ENCODE results near the gene SCNM1.

SCNM1 gene

GRCh38 chr1:151145304-151146071 is 20.5 kb upstream of the SCNM1 start:
- Histone ChIP-seq H3K36me3 (ENCODE audit: control insufficient read depth in 2 of 2, insufficient read depth in 1 of 2, low read length in 2 of 2) (peaks cover 0 to 5% of the 10 kb centered on the region in 2 experiments; a peak in 1 of 3 replicates), H3K27ac (ENCODE audit: extremely low read depth, low read depth, low read length) (no peak overlapping the region), H3K9me3 (ENCODE audit: control insufficient read depth, insufficient read depth, low read depth, low read length) (no peaks in the 10 kb centered on the region), H3K4me1 (ENCODE audit: control insufficient read depth, insufficient read depth, low read length) (peaks cover 3% of the 10 kb centered on the region; the same call in 1 of the 2 replicates), H3K4me3 (ENCODE audit: low read depth, low read length) (no peak overlapping the region)
- POLR2A ChIA-PET, result no interaction called here
- TF ChIP-seq ZNF701 (tag by site-specific recombination; IDR thresholded peaks at IDR 0.05) (no peak), ZNF600 (tag by site-specific recombination; IDR thresholded peaks at IDR 0.05) (0 out of 2 replicates have a peak, but pooled peaks have one; percentile 50), SP2 (tag by site-specific recombination; IDR thresholded peaks at IDR 0.05) (no peak), ZNF664 (tag by site-specific recombination; IDR thresholded peaks at IDR 0.05) (no peak)
- CTCF ChIA-PET, result interaction anchor here (0.6 to 1.6 kb wide), 2 partner anchors 46 to 86 kb away, joined by 3 to 7 read pairs; partner anchors contain the start of gene CDC42SE1

GRCh38 chr1:151146072-151146411 is 19.9 kb upstream of the SCNM1 start:
- Histone ChIP-seq H3K4me1 (ENCODE audit: control insufficient read depth, insufficient read depth, low read length) (peaks cover 3% of the 10 kb centered on the region; the same call in 1 of the 2 replicates), H3K4me3 (ENCODE audit: low read depth, low read length) (peak overlapping the region; percentile 65), H3K9me3 (ENCODE audit: control insufficient read depth, insufficient read depth, low read depth, low read length) (no peaks in the 10 kb centered on the region), H3K36me3 (ENCODE audit: control insufficient read depth in 2 of 2, insufficient read depth in 1 of 2, low read length in 2 of 2) (peaks cover 0 to 5% of the 10 kb centered on the region in 2 experiments; a peak in 1 of 3 replicates), H3K27ac (ENCODE audit: extremely low read depth, low read depth, low read length) (no peak overlapping the region)
- POLR2A ChIA-PET, result no interaction called here
- TF ChIP-seq ZBTB48 (tag by site-specific recombination; IDR thresholded peaks at IDR 0.05), result 0 out of 2 replicates have a peak, but pooled peaks have one; percentile 36
- no peak for TF ChIP-seq ZNF473 (tag by site-specific recombination; IDR thresholded peaks at IDR 0.05)
- TF ChIP-seq ZNF341 (tag by site-specific recombination; IDR thresholded peaks at IDR 0.05; ENCODE audit: low read depth), result no peak
- TF ChIP-seq ZNF155 (tag by site-specific recombination; IDR thresholded peaks at IDR 0.05), result no peak
- TF ChIP-seq RBAK (tag by site-specific recombination; IDR thresholded peaks at IDR 0.05), result no peak
- CTCF ChIA-PET, result interaction anchor here (1.6 kb wide), 1 partner anchor 46 kb away, joined by 7 read pairs; no protein-coding TSS in a partner anchor

GRCh38 chr1:151146412-151147131 is 19.4 kb upstream of the SCNM1 start, which contains the start of gene SEMA6C:
SEMA6C (minus strand) TSS chr1:151146631; CDS start chr1:151142621, 4,010 bp downstream.
- CTCF ChIA-PET, result interaction anchor here (1.6 kb wide), 1 partner anchor 47 kb away, joined by 7 read pairs; no protein-coding TSS in a partner anchor
- peaks cover 0 to 5% of the 10 kb centered on the region in 2 experiments; a peak in 1 of 3 replicates for H3K36me3 ChIP-seq (ENCODE audit: control insufficient read depth in 2 of 2, insufficient read depth in 1 of 2, low read length in 2 of 2)
- no peak within 1 kb of the TSS; the same call in 1 of the 2 replicates for H3K27ac ChIP-seq (ENCODE audit: extremely low read depth, low read depth, low read length)
- H3K4me1 ChIP-seq (ENCODE audit: control insufficient read depth, insufficient read depth, low read length), result peaks cover 3% of the 10 kb centered on the region; the same call in 1 of the 2 replicates
- no peaks in the 10 kb centered on the region for H3K9me3 ChIP-seq (ENCODE audit: control insufficient read depth, insufficient read depth, low read depth, low read length)
- H3K4me3 ChIP-seq (ENCODE audit: low read depth, low read length), result peak within 1 kb of the TSS; percentile 65
- POLR2A ChIA-PET, result no interaction called here
- TF ChIP-seq ZNF148 (tag by site-specific recombination; IDR thresholded peaks at IDR 0.05; ENCODE audit: borderline replicate concordance) (no peak), ZNF394 (tag by site-specific recombination; IDR thresholded peaks at IDR 0.05; ENCODE audit: borderline replicate concordance) (peak; percentile 26; the same call in 1 of the 2 replicates), ZNF2 (tag by site-specific recombination; IDR thresholded peaks at IDR 0.05) (0 out of 2 replicates have a peak, but pooled peaks have one; percentile 13), ZNF449 (tag by site-specific recombination; IDR thresholded peaks at IDR 0.05) (0 out of 2 replicates have a peak, but pooled peaks have one; percentile 24), ZIC2 (tag by site-specific recombination; IDR thresholded peaks at IDR 0.05) (peak; percentile 93), ZNF600 (tag by site-specific recombination; IDR thresholded peaks at IDR 0.05) (peak; percentile 51; the same call in 1 of the 2 replicates), INSM2 (tag by site-specific recombination; IDR thresholded peaks at IDR 0.05) (no peak), ZBTB1 (tag by site-specific recombination; IDR thresholded peaks at IDR 0.05) (no peak), ZNF174 (tag by site-specific recombination; IDR thresholded peaks at IDR 0.05) (no peak), KLF17 (tag by site-specific recombination; IDR thresholded peaks at IDR 0.05) (0 out of 2 replicates have a peak, but pooled peaks have one; percentile 14), ZSCAN30 (tag by site-specific recombination; IDR thresholded peaks at IDR 0.05) (peak; percentile 81), PRDM6 (tag by site-specific recombination; IDR thresholded peaks at IDR 0.05) (no peak)

Measured in HEK293 (cell line).